Urinary bladder (tissue), 4 donors: ENCODE results near the gene PGAM1. TPM values are rescaled to one million over a fixed set of nuclear protein-coding genes. Genes with fewer than 3 reads are reported as not detected.
A peak's percentile ranks its signal among the peaks of the same experiment; 100 is the strongest.
"Not testable (repeated sequence)": the region's sequence is repeated elsewhere in the genome, so short reads cannot be mapped to it uniquely, and the experiment has no call there.

Experiments
- DNase-seq: peaks from one replicate; pipeline ENCODE4 v3.0.0-alpha.2; 2015; ENCODE audit errors: extremely low spot score
- H3K27ac ChIP-seq: one replicate; pipeline ENCODE4 v1.5.1; 2013; ENCODE audit warnings: low read depth, mild to moderate bottlenecking, moderate library complexity
- H3K36me3 ChIP-seq: one replicate; pipeline ENCODE4 v1.6.1; 2013; ENCODE audit warnings: mild to moderate bottlenecking, moderate library complexity; ENCODE audit not compliant: insufficient read depth
- H3K4me1 ChIP-seq: one replicate; pipeline ENCODE4 v1.6.1; 2013; ENCODE audit warnings: mild to moderate bottlenecking, moderate library complexity; ENCODE audit not compliant: insufficient read depth
- H3K4me3 ChIP-seq: one replicate; pipeline ENCODE4 v1.5.1; 2013; ENCODE audit warnings: low read depth, low read length
- WGBS: extraction: QIAGEN DNeasy Blood & Tissue Kit; methylation state at CpG from one replicate; pipeline ENCODE4 v1.1.7; 2013; 5-methylcytosine and 5-hydroxymethylcytosine counted together
- polyA plus RNA-seq: library from polyadenylated mRNA; stranded (reverse); fragments of 200-250 nt; gene quantifications from one replicate; pipeline ENCODE4 v1.2.3, GENCODE V29; 2013
- total RNA-seq: library from RNA; depleted of rRNA; stranded (reverse); fragments of >200 nt; gene quantifications from one replicate; pipeline ENCODE4 v1.2.3, GENCODE V29; 2014
- donor health status: healthy with polysubstance abuse.
- donor health status: healthy.

PGAM1 gene
- total and polyA plus RNA-seq, 2 donors: 109 to 260 TPM

GRCh38 chr10:97399843-97400545 is 26.0 kb upstream of the PGAM1 start:
- Histone ChIP-seq H3K4me1 (peaks cover 2% of the 10 kb centered on the region), H3K36me3 (no peaks in the 10 kb centered on the region), H3K27ac (no peak overlapping the region), H3K4me3 (peak overlapping the region; percentile 63)
- 38% methylated on average over 21 of the region's 21 CpGs for WGBS
- no peak for DNase-seq

- DNase-seq: peak; percentile 99
- peak within 1 kb of the TSS; percentile 54 for H3K27ac ChIP-seq
- H3K36me3 ChIP-seq: no peaks in the 10 kb centered on the region
- H3K4me1 ChIP-seq: peaks cover 2% of the 10 kb centered on the region
- H3K4me3 ChIP-seq: peak within 1 kb of the TSS; percentile 63
- under 1% methylated on average over 39 of the region's 39 CpGs for WGBS
Observed at GRCh38 chr10:97400665-97401454, 25.1 kb upstream of the PGAM1 start, which contains the start of gene RRP12. Gene RRP12 (minus strand): TSS chr10:97401340. CDS start chr10:97401231, 109 bp downstream.

- no peak for DNase-seq
- Histone ChIP-seq H3K27ac (no peak overlapping the region), H3K4me1 (peaks cover 2% of the 10 kb centered on the region), H3K4me3 (peak overlapping the region; percentile 63), H3K36me3 (no peaks in the 10 kb centered on the region)
- 64% methylated on average over 13 of the region's 13 CpGs for WGBS
Observed at GRCh38 chr10:97401455-97401919, 24.5 kb upstream of the PGAM1 start.

GRCh38 chr10:97404044-97404443 is 21.9 kb upstream of the PGAM1 start:
- DNase-seq: no peak
- no peak overlapping the region for H3K27ac ChIP-seq
- peaks cover 2% of the 10 kb centered on the region for H3K4me1 ChIP-seq
- no peak overlapping the region for H3K4me3 ChIP-seq
- H3K36me3 ChIP-seq: no peaks in the 10 kb centered on the region

GRCh38 chr10:97406064-97406463 is 19.9 kb upstream of the PGAM1 start:
- 74% methylated on average over 3 of the region's 3 CpGs for WGBS
- no peaks in the 10 kb centered on the region for H3K36me3 ChIP-seq
- H3K4me1 ChIP-seq: no peaks in the 10 kb centered on the region
- H3K4me3 ChIP-seq: no peak overlapping the region
- H3K27ac ChIP-seq: no peak overlapping the region
- no peak for DNase-seq

- H3K36me3 ChIP-seq, H3K4me1 ChIP-seq, H3K27ac ChIP-seq, DNase-seq, H3K4me3 ChIP-seq: not testable (repeated sequence)
- 88% methylated on average over 7 of the region's 7 CpGs for WGBS
Observed at GRCh38 chr10:97406483-97406882, 19.5 kb upstream of the PGAM1 start.

- H3K4me3 ChIP-seq: no peak overlapping the region
- H3K4me1 ChIP-seq: no peaks in the 10 kb centered on the region
- peak; percentile 66 for DNase-seq
- WGBS: 4% methylated on average over 10 of the region's 10 CpGs
- H3K27ac ChIP-seq: no peak overlapping the region
- H3K36me3 ChIP-seq: no peaks in the 10 kb centered on the region
Observed at GRCh38 chr10:97407211-97407951, 18.6 kb upstream of the PGAM1 start.

GRCh38 chr10:97407952-97408248 is 18.1 kb upstream of the PGAM1 start:
- Histone ChIP-seq H3K4me3 (no peak overlapping the region), H3K36me3 (no peaks in the 10 kb centered on the region), H3K4me1 (no peaks in the 10 kb centered on the region), H3K27ac (no peak overlapping the region)
- no peak for DNase-seq
- WGBS: 89% methylated on average over 2 of the region's 2 CpGs

GRCh38 chr10:97408496-97408992 is 17.4 kb upstream of the PGAM1 start:
- H3K36me3 ChIP-seq: no peaks in the 10 kb centered on the region
- H3K27ac ChIP-seq: no peak overlapping the region
- 72% methylated on average over 10 of the region's 10 CpGs for WGBS
- H3K4me1 ChIP-seq: no peaks in the 10 kb centered on the region
- DNase-seq: peak; percentile 40
- no peak overlapping the region for H3K4me3 ChIP-seq

- 76% methylated on average over 4 of the region's 4 CpGs for WGBS
- Histone ChIP-seq H3K4me1 (no peaks in the 10 kb centered on the region), H3K36me3 (no peaks in the 10 kb centered on the region), H3K4me3 (no peak overlapping the region), H3K27ac (no peak overlapping the region)
- no peak for DNase-seq
Observed at GRCh38 chr10:97411406-97411805, 14.6 kb upstream of the PGAM1 start.

- 84% methylated on average over 10 of the region's 10 CpGs for WGBS
- H3K36me3 ChIP-seq: no peaks in the 10 kb centered on the region
- no peak overlapping the region for H3K4me3 ChIP-seq
- no peak overlapping the region for H3K27ac ChIP-seq
- peak; percentile 50 for DNase-seq
- H3K4me1 ChIP-seq: no peaks in the 10 kb centered on the region
Observed at GRCh38 chr10:97412891-97413304, 13.1 kb upstream of the PGAM1 start.

- Histone ChIP-seq H3K4me1 (no peaks in the 10 kb centered on the region), H3K36me3 (no peaks in the 10 kb centered on the region), H3K27ac (no peak overlapping the region), H3K4me3 (no peak overlapping the region)
- WGBS: 78% methylated on average over 6 of the region's 6 CpGs
- DNase-seq: no peak
Observed at GRCh38 chr10:97416565-97416964, 9.4 kb upstream of the PGAM1 start.

- not testable (repeated sequence) for DNase-seq, H3K4me1 ChIP-seq
- 85% methylated on average over 8 of the region's 8 CpGs for WGBS
Observed at GRCh38 chr10:97423757-97424098, 2.3 kb upstream of the PGAM1 start.

More at GRCh38 chr10:97423757-97424098, 2.3 kb upstream of the PGAM1 start:
- H3K4me3 ChIP-seq, H3K27ac ChIP-seq, H3K36me3 ChIP-seq: not testable (repeated sequence)
